ENCODE measurements around the gene PRDX3.

Gene PRDX3

GRCh38 chr10:119178372-119179119 is at the start of gene PRDX3:
PRDX3 (minus strand) TSS chr10:119178812; CDS start chr10:119178790, 22 bp downstream.
- DNase-seq (ENCODE audit: low read depth): peak; percentile 94

GRCh38 chr10:119227825-119228224 is 49.2 kb upstream of the PRDX3 start:
- DNase-seq (ENCODE audit: low read depth): no peak

- DNase-seq (ENCODE audit: low read depth): no peak
Measured at GRCh38 chr10:119225083-119225658, 46.6 kb upstream of the PRDX3 start.

- DNase-seq (ENCODE audit: low read depth): no peak
Measured at GRCh38 chr10:119222966-119223386, 44.4 kb upstream of the PRDX3 start.

- DNase-seq (ENCODE audit: low read depth): no peak
Measured at GRCh38 chr10:119222537-119222936, 43.9 kb upstream of the PRDX3 start.

- no peak for DNase-seq (ENCODE audit: low read depth)
Measured at GRCh38 chr10:119221666-119222065, 43.1 kb upstream of the PRDX3 start.

GRCh38 chr10:119221201-119221600 is 42.6 kb upstream of the PRDX3 start:
- no peak for DNase-seq (ENCODE audit: low read depth)

- DNase-seq (ENCODE audit: low read depth): no peak
Measured at GRCh38 chr10:119219871-119220270, 41.3 kb upstream of the PRDX3 start.

- no peak for DNase-seq (ENCODE audit: low read depth)
Measured at GRCh38 chr10:119217991-119218490, 39.4 kb upstream of the PRDX3 start.

GRCh38 chr10:119217401-119217800 is 38.8 kb upstream of the PRDX3 start:
- DNase-seq (ENCODE audit: low read depth): no peak

- no peak for DNase-seq (ENCODE audit: low read depth)
Measured at GRCh38 chr10:119216127-119216526, 37.5 kb upstream of the PRDX3 start.

- no peak for DNase-seq (ENCODE audit: low read depth)
Measured at GRCh38 chr10:119215371-119215770, 36.8 kb upstream of the PRDX3 start.

GRCh38 chr10:119211625-119212441 is 33.2 kb upstream of the PRDX3 start:
- DNase-seq (ENCODE audit: low read depth): no peak

GRCh38 chr10:119211176-119211575 is 32.6 kb upstream of the PRDX3 start:
- DNase-seq (ENCODE audit: low read depth): no peak

- no peak for DNase-seq (ENCODE audit: low read depth)
Measured at GRCh38 chr10:119210633-119211032, 32.0 kb upstream of the PRDX3 start.

- no peak for DNase-seq (ENCODE audit: low read depth)
Measured at GRCh38 chr10:119209736-119210355, 31.2 kb upstream of the PRDX3 start.

- peak; percentile 56 for DNase-seq (ENCODE audit: low read depth)
Measured at GRCh38 chr10:119209035-119209735, 30.6 kb upstream of the PRDX3 start.

- no peak for DNase-seq (ENCODE audit: low read depth)
Measured at GRCh38 chr10:119208553-119208940, 29.9 kb upstream of the PRDX3 start.

GRCh38 chr10:119207713-119208552 is 29.3 kb upstream of the PRDX3 start:
- peak; percentile 22 for DNase-seq (ENCODE audit: low read depth)

GRCh38 chr10:119207366-119207666 is 28.7 kb upstream of the PRDX3 start, which contains the start of gene GRK5:
GRK5 (plus strand) TSS chr10:119207571; CDS start chr10:119207918, 347 bp downstream.
- DNase-seq (ENCODE audit: low read depth): peak; percentile 90

Data from activated T-cell treated with anti-CD3 and anti-CD28 coated beads for 1 hour (primary cell).